Fibroblast of mammary gland (primary cell): Measurements from ENCODE around the gene HTRA2.

Source experiments
- DNase-seq: peaks from one replicate; pipeline ENCODE4 v3.0.0-alpha.2; 2010; ENCODE audit warnings: low read depth
- H3K4me3 ChIP-seq: 2 replicates; pipeline ENCODE4 v1.5.1; 2011; ENCODE audit warnings: low read depth, mild to moderate bottlenecking, low read length, moderate library complexity; ENCODE audit not compliant: control insufficient read depth
- TF ChIP-seq, protein P1 (sequence below): conservative IDR thresholded peaks from 2 replicates; pipeline ENCODE4 v1.5.1; 2011; ENCODE audit warnings: low read depth, low read length, inconsistent platforms; ENCODE audit not compliant: control insufficient read depth, insufficient read depth

HTRA2 gene

DNA sequence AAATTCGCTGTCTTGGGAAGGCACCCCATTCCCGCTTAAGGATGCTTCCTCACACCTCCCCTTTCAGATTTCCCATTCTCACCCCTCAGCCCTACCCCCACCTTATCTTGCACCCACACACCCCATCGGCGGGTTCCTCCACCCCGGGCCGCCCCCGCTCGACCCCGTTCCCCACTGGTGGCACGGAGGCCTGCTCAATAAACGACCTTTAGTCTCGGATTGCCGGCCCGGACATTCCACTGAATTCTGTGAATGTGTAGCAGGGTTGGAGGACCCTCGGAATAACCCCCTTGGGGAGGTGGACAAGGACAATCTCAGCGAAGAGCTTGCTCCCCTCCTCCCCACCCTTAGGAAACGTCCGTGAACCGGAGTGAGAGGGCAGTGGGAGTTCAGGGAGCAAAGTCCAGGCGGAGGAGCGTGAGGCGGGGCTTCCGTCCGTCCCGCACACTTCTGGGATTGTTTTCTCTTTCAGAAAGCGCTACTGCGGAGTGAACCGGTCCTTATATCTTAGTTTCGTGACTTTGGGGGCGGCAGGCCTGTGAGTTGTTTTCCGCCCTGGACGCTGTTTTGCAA, 27.5 kb upstream of the HTRA2 start:
- H3K4me3 ChIP-seq, result peak overlapping the region; percentile 63
- TF ChIP-seq, protein P1, sequence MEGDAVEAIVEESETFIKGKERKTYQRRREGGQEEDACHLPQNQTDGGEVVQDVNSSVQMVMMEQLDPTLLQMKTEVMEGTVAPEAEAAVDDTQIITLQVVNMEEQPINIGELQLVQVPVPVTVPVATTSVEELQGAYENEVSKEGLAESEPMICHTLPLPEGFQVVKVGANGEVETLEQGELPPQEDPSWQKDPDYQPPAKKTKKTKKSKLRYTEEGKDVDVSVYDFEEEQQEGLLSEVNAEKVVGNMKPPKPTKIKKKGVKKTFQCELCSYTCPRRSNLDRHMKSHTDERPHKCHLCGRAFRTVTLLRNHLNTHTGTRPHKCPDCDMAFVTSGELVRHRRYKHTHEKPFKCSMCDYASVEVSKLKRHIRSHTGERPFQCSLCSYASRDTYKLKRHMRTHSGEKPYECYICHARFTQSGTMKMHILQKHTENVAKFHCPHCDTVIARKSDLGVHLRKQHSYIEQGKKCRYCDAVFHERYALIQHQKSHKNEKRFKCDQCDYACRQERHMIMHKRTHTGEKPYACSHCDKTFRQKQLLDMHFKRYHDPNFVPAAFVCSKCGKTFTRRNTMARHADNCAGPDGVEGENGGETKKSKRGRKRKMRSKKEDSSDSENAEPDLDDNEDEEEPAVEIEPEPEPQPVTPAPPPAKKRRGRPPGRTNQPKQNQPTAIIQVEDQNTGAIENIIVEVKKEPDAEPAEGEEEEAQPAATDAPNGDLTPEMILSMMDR, result no peak
- DNase-seq, result no peak

GRCh38 chr2:74502720-74503505, 26.8 kb upstream of the HTRA2 start:
- TF ChIP-seq, protein P1, result peak; percentile 19
- H3K4me3 ChIP-seq, result peak overlapping the region; percentile 63
- peak; percentile 89 for DNase-seq

- TF ChIP-seq, protein P1, result no peak
- peak overlapping the region; percentile 63 for H3K4me3 ChIP-seq
- DNase-seq, result no peak
Observed at GRCh38 chr2:74503506-74504475, 25.9 kb upstream of the HTRA2 start.

GRCh38 chr2:74504591-74504990, 25.1 kb upstream of the HTRA2 start:
- peak overlapping the region; percentile 63 for H3K4me3 ChIP-seq
- TF ChIP-seq, protein P1, result no peak
- no peak for DNase-seq

DNA sequence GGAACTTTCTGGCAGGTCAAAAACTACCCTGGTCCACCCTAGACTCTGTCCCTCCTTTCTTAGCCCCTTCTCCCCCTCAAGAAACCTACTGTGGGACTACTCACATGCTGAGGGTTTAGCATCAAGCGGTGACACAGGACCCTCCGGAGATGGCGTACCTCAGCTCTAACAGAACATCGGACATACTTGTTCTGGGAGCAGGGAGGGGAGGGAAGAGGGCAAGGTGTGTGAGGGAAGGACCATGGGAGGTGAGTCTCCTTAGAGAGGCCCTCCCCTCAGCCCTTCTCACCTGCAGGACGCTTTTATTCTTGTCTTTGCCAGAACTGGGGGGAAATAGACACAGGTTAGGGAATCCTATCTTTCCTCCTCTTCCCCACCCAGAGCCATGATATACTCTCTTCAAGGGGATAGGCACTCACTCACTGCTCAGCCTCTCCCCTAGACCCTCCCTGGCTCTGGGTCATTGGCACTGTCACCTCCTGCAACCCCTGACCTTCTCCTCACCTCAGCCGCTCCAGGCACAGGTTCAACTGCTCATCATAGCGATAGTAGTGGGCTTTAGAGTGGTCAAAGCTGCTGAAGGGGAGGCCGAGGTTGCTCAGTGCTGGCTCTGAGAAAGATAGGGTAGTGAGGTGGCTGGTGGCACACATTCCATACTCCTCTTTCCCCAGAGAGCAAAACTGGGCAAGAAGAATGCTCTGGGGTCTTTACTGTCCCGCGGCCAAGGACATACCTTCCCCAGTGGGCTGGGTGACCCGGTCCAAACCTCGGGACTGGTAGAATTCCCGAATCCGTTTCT, 24.1 kb upstream of the HTRA2 start:
- TF ChIP-seq, protein P1, result no peak
- no peak for DNase-seq
- H3K4me3 ChIP-seq, result peak overlapping the region; percentile 3

GRCh38 chr2:74507145-74507925, 22.4 kb upstream of the HTRA2 start, which contains the start of gene PCGF1:
Gene PCGF1, minus strand, starts transcription at chr2:74507695. Its CDS starts 27 bp downstream, at chr2:74507668.
- peak within 1 kb of the TSS; percentile 95 for H3K4me3 ChIP-seq
- TF ChIP-seq, protein P1, result peak; percentile 19
- DNase-seq, result peak; percentile 97
